Suprapubic skin (tissue), 3 donors: ENCODE data around the gene FHOD3.

Experiments used
- POLR2AphosphoS5 ChIP-seq, 3 donors: sonication (generic); formaldehyde crosslinking; IDR thresholded peaks; one replicate each; pipeline ENCODE4 v1.6.1; 2017; ENCODE audit warnings: antibody characterized with exemption in 3 of 3
- TF ChIP-seq, protein P1 (sequence below), 2 donors: fragments of 200-600 bp in 1 of 2; fragments of 450-650 bp in 1 of 2; sonication (generic) in 1 of 2; IDR thresholded peaks; one replicate each; pipeline ENCODE4 v1.5.1; 2016 to 2019; ENCODE audit warnings: antibody characterized with exemption in 2 of 2, mild to moderate bottlenecking in 1 of 2, moderate library complexity in 1 of 2

- no peak for TF ChIP-seq POLR2AphosphoS5 (IDR thresholded peaks at IDR 0.05)
- TF ChIP-seq, protein P1, sequence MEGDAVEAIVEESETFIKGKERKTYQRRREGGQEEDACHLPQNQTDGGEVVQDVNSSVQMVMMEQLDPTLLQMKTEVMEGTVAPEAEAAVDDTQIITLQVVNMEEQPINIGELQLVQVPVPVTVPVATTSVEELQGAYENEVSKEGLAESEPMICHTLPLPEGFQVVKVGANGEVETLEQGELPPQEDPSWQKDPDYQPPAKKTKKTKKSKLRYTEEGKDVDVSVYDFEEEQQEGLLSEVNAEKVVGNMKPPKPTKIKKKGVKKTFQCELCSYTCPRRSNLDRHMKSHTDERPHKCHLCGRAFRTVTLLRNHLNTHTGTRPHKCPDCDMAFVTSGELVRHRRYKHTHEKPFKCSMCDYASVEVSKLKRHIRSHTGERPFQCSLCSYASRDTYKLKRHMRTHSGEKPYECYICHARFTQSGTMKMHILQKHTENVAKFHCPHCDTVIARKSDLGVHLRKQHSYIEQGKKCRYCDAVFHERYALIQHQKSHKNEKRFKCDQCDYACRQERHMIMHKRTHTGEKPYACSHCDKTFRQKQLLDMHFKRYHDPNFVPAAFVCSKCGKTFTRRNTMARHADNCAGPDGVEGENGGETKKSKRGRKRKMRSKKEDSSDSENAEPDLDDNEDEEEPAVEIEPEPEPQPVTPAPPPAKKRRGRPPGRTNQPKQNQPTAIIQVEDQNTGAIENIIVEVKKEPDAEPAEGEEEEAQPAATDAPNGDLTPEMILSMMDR (IDR thresholded peaks at IDR 0.05): no peak
Measured at GRCh38 chr18:36561046-36561445, 263.5 kb downstream of the FHOD3 start.
